ENCODE data around the gene FBXO8.

Gene FBXO8

DNA sequence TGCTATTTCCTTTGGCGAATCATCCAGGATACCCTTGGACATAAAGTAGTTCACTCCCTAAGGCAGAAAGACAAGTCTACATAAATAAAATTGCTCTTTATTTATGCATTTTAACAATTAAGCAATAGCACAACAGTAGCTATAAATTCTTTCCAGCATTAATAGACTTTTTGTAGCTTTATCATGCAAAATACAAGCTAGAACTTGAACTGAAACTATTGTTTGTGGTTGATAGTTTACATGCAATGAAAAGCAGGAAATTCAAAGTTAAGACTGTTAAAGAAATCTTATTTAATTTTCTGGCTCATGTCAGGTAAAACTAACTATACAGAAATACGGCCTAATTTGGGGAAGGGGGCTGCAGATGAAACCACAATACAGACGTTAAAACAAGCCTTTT, 42.3 kb downstream of the FBXO8 start:
- no peak for DNase-seq

GRCh38 chr4:174236359-174236758, 47.1 kb downstream of the FBXO8 start:
- no peak for DNase-seq

DNA sequence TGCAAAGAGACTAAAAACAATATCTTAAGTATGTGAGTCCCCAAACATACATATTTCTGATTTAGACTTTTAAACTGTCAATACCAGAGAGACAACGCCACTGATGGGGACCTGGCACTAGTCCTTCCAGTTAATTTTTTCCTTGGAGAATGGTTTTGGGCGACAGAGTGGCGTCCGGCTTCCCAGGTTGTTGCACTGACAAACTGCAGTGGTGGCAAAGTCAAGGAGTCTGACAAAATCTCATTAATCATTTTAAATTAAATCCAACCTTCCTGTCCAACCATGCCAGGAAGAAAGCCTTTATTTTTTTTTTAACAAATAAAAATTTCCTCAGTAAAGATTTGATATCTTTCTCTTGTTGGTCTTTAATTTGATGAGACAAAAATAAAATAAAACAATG, 52.8 kb downstream of the FBXO8 start:
- DNase-seq, result no peak

- DNase-seq, result no peak
These were observed 53.3 kb downstream of the FBXO8 start for GRCh38 chr4:174230148-174230547.

GRCh38 chr4:174228988-174229387, 54.5 kb downstream of the FBXO8 start:
- DNase-seq, result no peak

- DNase-seq, result no peak
These were observed 58.0 kb downstream of the FBXO8 start for GRCh38 chr4:174225349-174226049.

- DNase-seq, result no peak
These were observed 58.9 kb downstream of the FBXO8 start for GRCh38 chr4:174224550-174224949.

DNA sequence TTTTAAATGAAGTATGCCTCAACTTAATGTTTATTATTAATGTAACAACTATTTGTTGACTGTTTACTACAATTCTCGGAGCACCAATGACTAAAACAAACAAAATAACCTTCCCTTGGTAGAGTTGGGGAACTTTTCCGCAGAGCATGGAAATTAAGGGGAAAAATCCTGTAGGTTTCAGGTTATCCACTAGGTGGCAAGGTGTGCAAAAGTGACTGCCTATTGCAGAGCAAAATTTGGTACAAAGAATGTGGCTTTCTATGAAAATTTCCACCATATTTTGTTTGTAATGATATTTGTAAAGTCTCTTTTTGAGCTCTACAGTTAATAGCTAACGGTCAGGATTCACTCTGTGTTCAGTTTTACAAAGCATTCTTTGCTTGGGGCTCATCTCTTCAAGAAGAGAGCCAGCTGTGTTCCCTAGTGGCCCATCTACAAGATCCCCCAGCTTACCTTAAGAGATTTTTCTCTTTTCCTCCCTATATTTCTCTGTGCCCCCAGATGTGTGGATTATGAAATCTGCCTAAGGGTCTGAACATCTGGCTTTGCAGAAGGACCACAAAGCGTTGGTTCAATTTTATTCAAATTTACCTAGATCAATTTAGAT, 61.1 kb downstream of the FBXO8 start:
- no peak for DNase-seq

DNA sequence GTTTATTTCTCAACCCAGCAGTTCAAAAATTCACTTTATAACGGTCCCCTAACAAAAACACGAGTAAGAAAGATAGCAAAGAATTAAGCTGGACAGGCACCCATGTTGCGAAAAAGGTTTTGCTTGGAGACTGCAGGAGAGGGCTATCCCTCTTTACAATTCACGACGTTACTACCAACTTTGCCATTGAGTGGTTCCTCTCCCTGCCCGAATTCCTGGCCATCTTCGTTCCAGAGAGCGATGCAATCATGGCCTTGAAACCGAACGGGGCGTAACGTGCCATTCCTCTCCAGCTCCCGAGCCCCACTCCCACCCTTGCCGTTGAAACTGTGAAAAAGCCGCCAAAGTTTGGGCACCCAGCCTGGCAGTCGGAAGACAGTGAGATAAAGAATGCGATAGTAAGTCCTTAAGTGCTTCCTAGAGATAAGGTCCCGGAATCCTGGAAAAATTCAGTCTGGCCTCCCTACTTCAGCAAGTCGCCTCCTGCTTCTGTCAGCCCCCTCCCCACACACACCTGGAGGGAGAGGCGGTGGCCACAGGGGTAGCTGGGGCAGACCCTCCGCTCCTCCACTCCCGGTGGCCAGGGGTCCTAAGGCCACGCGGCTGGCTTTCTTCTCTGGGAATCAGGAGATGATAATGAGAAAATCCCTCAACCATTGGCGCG, 65.2 kb downstream of the FBXO8 start:
- DNase-seq, result no peak

GRCh38 chr4:174217273-174218126, 66.0 kb downstream of the FBXO8 start:
- DNase-seq, result no peak

DNA sequence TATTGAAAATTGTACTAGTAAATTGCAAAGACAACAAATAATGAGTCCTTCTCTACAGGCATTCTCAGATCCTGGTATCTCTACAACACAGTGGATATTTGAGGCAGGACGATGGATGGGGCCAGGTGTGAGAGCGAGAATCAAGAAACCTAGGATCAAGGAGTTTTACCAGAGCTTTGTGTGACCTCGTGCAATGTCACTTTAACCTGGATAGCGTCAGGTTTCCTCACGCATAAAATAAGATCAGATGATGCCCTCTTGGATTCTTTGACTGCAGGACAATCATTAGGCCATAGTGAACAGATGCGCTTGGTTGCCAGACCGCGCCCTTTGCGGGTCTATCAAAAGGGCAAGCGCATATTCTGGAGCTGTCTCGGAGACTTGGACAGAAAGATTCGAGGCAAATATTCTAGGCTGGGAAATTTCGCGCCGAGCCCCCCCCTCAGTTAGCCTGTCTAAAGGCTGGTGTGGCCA, 66.6 kb downstream of the FBXO8 start:
- no peak for DNase-seq

DNA sequence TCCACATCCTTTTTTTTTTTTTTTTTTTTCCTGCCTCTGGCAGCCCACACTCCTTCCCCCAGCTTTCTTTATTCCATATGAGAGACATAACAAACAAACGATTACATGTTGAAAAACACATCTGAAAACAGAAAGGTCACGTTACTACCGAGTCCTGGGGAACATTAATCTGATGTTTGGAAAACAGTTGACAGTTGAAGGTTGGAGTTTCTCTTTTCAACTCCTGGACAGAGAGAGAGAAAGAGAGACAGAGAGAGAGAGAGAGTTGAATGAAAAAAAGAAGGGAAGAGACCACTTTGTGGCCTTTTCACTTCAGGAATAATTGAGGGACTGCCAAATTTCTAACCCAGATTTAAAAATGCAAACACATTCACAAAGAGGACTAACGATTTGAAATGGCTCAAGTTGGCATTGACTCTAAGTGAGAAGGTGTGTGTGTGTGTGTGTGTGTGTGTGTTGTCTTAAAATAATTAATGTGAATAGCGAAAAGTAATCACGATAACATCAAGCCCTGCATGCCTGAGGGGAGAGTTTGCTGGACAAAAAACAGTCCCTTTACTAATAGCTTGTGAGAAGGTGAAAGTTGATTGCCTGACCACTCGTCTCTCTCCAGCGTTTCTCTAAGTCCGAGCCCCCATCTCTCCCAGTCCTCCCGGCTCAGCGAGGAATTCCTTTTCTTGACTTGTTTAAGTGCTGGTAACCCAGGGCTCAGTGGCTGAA, 67.3 kb downstream of the FBXO8 start:
- no peak for DNase-seq

DNA sequence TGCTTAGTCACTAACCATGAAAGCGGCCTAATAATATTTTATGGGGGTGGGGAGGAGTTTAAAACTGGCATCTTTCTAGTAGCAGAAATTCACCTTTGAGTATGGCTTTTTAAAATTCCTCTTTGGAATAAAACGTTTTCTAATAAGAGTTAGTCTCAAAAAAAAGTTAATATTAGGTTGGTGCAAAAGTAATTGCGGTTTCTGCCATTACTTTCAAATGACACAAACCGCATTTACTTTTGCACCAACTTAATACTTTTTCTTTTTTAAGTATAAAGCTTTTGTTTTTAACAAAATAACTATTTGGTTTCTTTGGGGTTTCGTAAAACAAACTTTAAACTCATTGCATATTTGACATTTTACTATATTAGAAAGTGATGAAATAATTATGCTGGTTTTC, 68.4 kb downstream of the FBXO8 start:
- DNase-seq, result no peak

- DNase-seq, result no peak
These were observed 69.2 kb downstream of the FBXO8 start for GRCh38 chr4:174214101-174214878.

GRCh38 chr4:174213731-174214100, 69.8 kb downstream of the FBXO8 start:
- DNase-seq, result no peak

GRCh38 chr4:174212061-174212460, 71.4 kb downstream of the FBXO8 start:
- DNase-seq, result no peak

- no peak for DNase-seq
These were observed 71.8 kb downstream of the FBXO8 start for GRCh38 chr4:174211622-174212044.

DNA sequence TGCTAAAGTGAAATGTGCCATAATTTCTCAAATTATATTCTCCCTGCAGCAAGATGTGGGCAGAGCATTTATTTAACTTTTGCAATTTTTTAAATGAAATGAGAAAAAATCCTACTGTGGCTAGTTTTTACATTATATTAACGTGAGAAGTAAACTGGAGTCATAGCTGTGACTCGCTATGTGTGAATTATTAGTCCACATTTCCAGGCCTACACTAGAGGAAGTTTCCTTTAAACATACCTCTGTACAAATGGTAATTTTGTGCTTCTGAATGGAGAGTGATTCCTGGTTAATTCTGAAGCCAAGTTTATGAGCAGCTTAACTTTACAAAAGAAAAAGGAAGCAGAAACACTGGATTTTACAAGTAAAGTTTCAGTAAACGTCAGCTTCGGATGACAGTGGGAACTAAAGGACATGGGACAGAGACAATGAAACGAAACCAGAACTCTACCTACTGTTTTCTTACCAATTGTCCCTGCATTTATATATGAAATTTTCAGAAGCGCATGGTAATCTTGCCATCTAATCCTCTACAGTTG, 72.4 kb downstream of the FBXO8 start:
- no peak for DNase-seq

- DNase-seq, result no peak
These were observed 73.1 kb downstream of the FBXO8 start for GRCh38 chr4:174210354-174210753.

GRCh38 chr4:174209341-174209740, 74.1 kb downstream of the FBXO8 start:
- DNase-seq, result no peak

GRCh38 chr4:174207367-174207766, 76.1 kb downstream of the FBXO8 start:
- no peak for DNase-seq

Data from activated effector memory CD4-positive, alpha-beta T cell treated with Interleukin-2 at 50 U/mL for 16 hours (primary cell).